Kidney epithelial cell (primary cell): ENCODE data around the gene MACROD2. TPM values are rescaled to one million over a fixed set of nuclear protein-coding genes. Genes with fewer than 3 reads are reported as not detected.

Experiments
- DNase-seq: peaks from one replicate; pipeline ENCODE4 v3.0.0-alpha.2; 2010; ENCODE audit warnings: low read depth
- H3K27me3 ChIP-seq: 2 replicates; pipeline ENCODE4 v1.6.0; 2011; ENCODE audit warnings: low read length; ENCODE audit not compliant: control insufficient read depth, insufficient read depth
- H3K36me3 ChIP-seq: 2 replicates; pipeline ENCODE4 v1.5.1; 2011; ENCODE audit warnings: low read length; ENCODE audit not compliant: control insufficient read depth, insufficient read depth
- H3K4me3 ChIP-seq: 2 replicates; pipeline ENCODE4 v1.5.1; 2011; ENCODE audit warnings: low read depth, mild to moderate bottlenecking, control low read depth, low read length
- CTCF ChIP-seq: IDR thresholded peaks from 2 replicates; pipeline ENCODE4 v1.5.1; 2011; ENCODE audit warnings: mild to moderate bottlenecking, moderate library complexity, low read length, control low read depth, inconsistent platforms; ENCODE audit not compliant: insufficient read depth, poor library complexity, severe bottlenecking
- total RNA-seq: library from RNA; depleted of rRNA; stranded (reverse); fragments of >200 nt; gene quantifications from 2 replicates; pipeline ENCODE4 v1.2.3, GENCODE V29; 2015

MACROD2 gene
- total RNA-seq, 1 donor from 2014 or later: 0.79 TPM

- Histone ChIP-seq H3K36me3 (no peaks in the 10 kb centered on the region), H3K4me3 (no peak overlapping the region), H3K27me3 (no peaks in the 10 kb centered on the region)
- no peak for TF ChIP-seq CTCF
- no peak for DNase-seq
Observed at GRCh38 chr20:15760001-15760621, 1764.8 kb downstream of the MACROD2 start.

- Histone ChIP-seq H3K27me3 (no peaks in the 10 kb centered on the region), H3K4me3 (no peak overlapping the region), H3K36me3 (no peaks in the 10 kb centered on the region)
- DNase-seq: no peak
- TF ChIP-seq CTCF: no peak
Observed at GRCh38 chr20:15763366-15763765, 1768.0 kb downstream of the MACROD2 start.

GRCh38 chr20:15767586-15767985, 1772.3 kb downstream of the MACROD2 start:
- Histone ChIP-seq H3K4me3 (no peak overlapping the region), H3K27me3 (no peaks in the 10 kb centered on the region), H3K36me3 (no peaks in the 10 kb centered on the region)
- no peak for DNase-seq
- TF ChIP-seq CTCF: no peak

- H3K4me3 ChIP-seq: no peak overlapping the region
- no peak for DNase-seq
- no peaks in the 10 kb centered on the region for H3K36me3 ChIP-seq
- no peak for TF ChIP-seq CTCF
- no peaks in the 10 kb centered on the region for H3K27me3 ChIP-seq
Observed at GRCh38 chr20:15767999-15768741, 1772.9 kb downstream of the MACROD2 start.

- Histone ChIP-seq H3K27me3 (no peaks in the 10 kb centered on the region), H3K4me3 (no peak overlapping the region), H3K36me3 (no peaks in the 10 kb centered on the region)
- no peak for DNase-seq
- TF ChIP-seq CTCF: no peak
Observed at GRCh38 chr20:15772826-15773225, 1777.5 kb downstream of the MACROD2 start.
